ENCODE data around the gene CSNK1G3.

DNA sequence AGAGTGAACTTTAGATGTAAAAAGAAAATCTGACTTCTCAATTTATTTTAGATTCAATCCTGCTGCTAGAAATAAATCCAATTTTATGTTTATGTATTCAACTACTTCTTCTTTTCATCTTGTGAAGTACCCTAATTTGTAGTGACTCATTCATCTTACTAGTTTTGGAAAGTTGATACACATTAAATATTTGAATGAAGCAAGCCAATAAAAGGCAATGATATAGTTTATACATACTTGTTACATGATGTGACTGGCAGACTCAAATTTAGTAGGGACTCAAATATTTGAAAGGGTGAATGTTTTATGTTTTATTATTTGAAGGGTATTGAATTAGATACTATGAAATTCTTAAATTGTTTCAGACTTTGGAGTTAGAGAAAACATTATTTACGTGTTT is 34.7 kb downstream of the CSNK1G3 start:
- no peak for TF ChIP-seq EZH2 (IDR thresholded peaks at IDR 0.05; ENCODE audit: low read length)
- no peak for TF ChIP-seq CTCF (optimal IDR thresholded peaks at IDR 0.05 in 1 of 3, IDR thresholded peaks at IDR 0.05 in 1 of 3, conservative IDR thresholded peaks at IDR 0.05 in 1 of 3; ENCODE audit: extremely low read depth in 1 of 3, insufficient read depth in 2 of 3, low read length in 3 of 3)

Data from keratinocyte (primary cell).